Endothelial cell of umbilical vein (primary cell): ENCODE data around the gene AHRR. TPM values are rescaled to one million over a fixed set of nuclear protein-coding genes. Genes with fewer than 3 reads are reported as not detected.
"Not testable (repeated sequence)": the region's sequence is repeated elsewhere in the genome, so short reads cannot be mapped to it uniquely, and the experiment has no call there.

Experiments used
- BruUV-seq: library from RNA; stranded (reverse); fragments of 400-500 nt; replicated peaks from 2 replicates; lab custom pipeline; 2021; lab: Mats Ljungman, UMichigan
- CTCF ChIA-PET: fragments of 300-600, 350-600 bp; sonication (Branson Sonifier 250); formaldehyde crosslinking; loops from one replicate; lab custom pipeline; 2021; ENCODE audit warnings: antibody characterized with exemption, inconsistent platforms; lab: Charles Lee
- POLR2A ChIA-PET: fragments of 300-600, 350-600 bp; sonication (Branson Sonifier 250); formaldehyde crosslinking; loops from one replicate; lab custom pipeline; 2021; ENCODE audit warnings: antibody characterized with exemption, inconsistent platforms; lab: Charles Lee
- DNase-seq: peaks from one replicate; pipeline ENCODE4 v3.0.0-alpha.2; 2011; ENCODE audit warnings: low read depth, low spot score
- FAIRE-seq: peaks from 2 replicates; lab custom pipeline; 2011; peaks lifted over from hg19 to GRCh38; lab: Jason Lieb, UNC
- H2AFZ ChIP-seq: 2 replicates; pipeline ENCODE4 v1.6.0; 2012; ENCODE audit warnings: low read depth, low read length, control low read depth, inconsistent platforms
- H3K27ac ChIP-seq: 2 replicates; pipeline ENCODE4 v1.5.1; 2011; ENCODE audit warnings: low read depth, mild to moderate bottlenecking, control low read depth, low read length, moderate library complexity; ENCODE audit not compliant: insufficient read depth
- H3K27me3 ChIP-seq, 2 experiments: 2 replicates each; pipeline versions ENCODE4 v1.6.0 to v1.6.1; 2011; ENCODE audit warnings: low read length in 2 of 2, mixed read lengths in 1 of 2; ENCODE audit not compliant: control insufficient read depth in 2 of 2, insufficient read depth in 2 of 2
- H3K36me3 ChIP-seq, 2 experiments: 2 replicates in 1 of 2; 3 replicates in 1 of 2; pipeline ENCODE4 v1.5.1; 2011; ENCODE audit warnings: low read length in 2 of 2, mild to moderate bottlenecking in 1 of 2, moderate library complexity in 1 of 2; ENCODE audit not compliant: control insufficient read depth in 2 of 2, insufficient read depth in 2 of 2; ENCODE audit errors: extremely low read depth in 1 of 2
- H3K4me1 ChIP-seq: 3 replicates; pipeline ENCODE4 v1.5.1; 2011; ENCODE audit warnings: mild to moderate bottlenecking, low read length; ENCODE audit not compliant: control insufficient read depth, insufficient read depth; ENCODE audit errors: extremely low read depth
- H3K4me2 ChIP-seq: 2 replicates; pipeline ENCODE4 v1.6.1; 2011; ENCODE audit warnings: low read length, control low read depth, mixed read lengths; ENCODE audit not compliant: insufficient read depth
- H3K4me3 ChIP-seq, 3 experiments: fragments of 200-600 bp in 1 of 3; sonication (generic), shearing (Covaris generic) in 1 of 3; replicated peaks in 1 of 3; 2 replicates each; pipeline ENCODE4 v1.5.1; 2011 to 2016; ENCODE audit warnings: control low read depth in 3 of 3, low read length in 3 of 3, mild to moderate bottlenecking in 2 of 3, inconsistent platforms in 1 of 3, low read depth in 1 of 3, moderate library complexity in 1 of 3; ENCODE audit not compliant: insufficient read depth in 1 of 3
- H3K79me2 ChIP-seq: 2 replicates; pipeline ENCODE4 v1.6.0; 2012; ENCODE audit warnings: low read length, inconsistent platforms; ENCODE audit not compliant: control insufficient read depth, insufficient read depth
- H3K9ac ChIP-seq: replicated peaks from 2 replicates; pipeline ENCODE3; 2011; ENCODE audit warnings: low read length, control low read depth; ENCODE audit not compliant: insufficient read depth; ENCODE audit errors: extremely low read depth
- H3K9me1 ChIP-seq: replicated peaks from 3 replicates; pipeline ENCODE4 v1.6.0; 2011; ENCODE audit warnings: mild to moderate bottlenecking, low read length; ENCODE audit not compliant: control insufficient read depth, insufficient read depth; ENCODE audit errors: extremely low read depth
- H3K9me3 ChIP-seq: replicated peaks from 2 replicates; pipeline ENCODE4 v1.5.1; 2012; ENCODE audit warnings: low read length, inconsistent platforms; ENCODE audit not compliant: control insufficient read depth, insufficient read depth
- H4K20me1 ChIP-seq: replicated peaks from 2 replicates; pipeline ENCODE3; 2011; ENCODE audit warnings: mild to moderate bottlenecking, low read length; ENCODE audit not compliant: control insufficient read depth, insufficient read depth; ENCODE audit errors: extremely low read depth
- dilution Hi-C: fragments of 300-500 bp; cut with MboI; formaldehyde crosslinking; loops from one replicate; pipeline ENCODE4 v1.15.0; 2019; ENCODE audit warnings: low sequenced_read_pairs; ENCODE audit not compliant: extremely low pct_ligation_motif_present
- intact Hi-C: fragments of 100-400 bp; cut with micrococcal nuclease; formaldehyde crosslinking; loops from one replicate; pipeline ENCODE4 v1.10.0; 2022
- polyA plus RNA-seq, 4 experiments: library from polyadenylated mRNA; depleted of rRNA in 3 of 4; stranded (reverse) in 3 of 4; unstranded in 1 of 4; fragments of >200 nt; gene quantifications; 2 replicates each; pipeline versions ENCODE4 v1.2.1 to v1.2.3, GENCODE V29; 2011 to 2012; ENCODE audit warnings: missing spikeins in 1 of 4
- total RNA-seq: library from RNA; stranded (reverse); gene quantifications from 2 replicates; pipeline ENCODE4 v1.2.3, GENCODE V29; 2021

The AHRR gene
- total and polyA plus RNA-seq, 2 donors (not counting 3 experiments of a cell fraction or from before 2014, with no cell fraction given), result 3.1 to 7.3 TPM

- not testable (repeated sequence) for FAIRE-seq
Observed at GRCh38 chr5:290200-290599, 31.3 kb upstream of the AHRR start.

GRCh38 chr5:291345-291744, 30.2 kb upstream of the AHRR start:
- H3K4me3 ChIP-seq, H3K9me3 ChIP-seq, H3K9ac ChIP-seq, POLR2A ChIA-PET, H3K27me3 ChIP-seq, H3K9me1 ChIP-seq, intact Hi-C loops, H3K4me1 ChIP-seq, BruUV-seq, H3K27ac ChIP-seq, H2AFZ ChIP-seq, H3K36me3 ChIP-seq, dilution Hi-C loops, CTCF ChIA-PET, DNase-seq, H4K20me1 ChIP-seq, H3K4me2 ChIP-seq, FAIRE-seq: not testable (repeated sequence)
- H3K79me2 ChIP-seq, result peaks cover 21% of the 10 kb centered on the region

More at GRCh38 chr5:290200-290599, 31.3 kb upstream of the AHRR start:
- intact Hi-C loops, H3K9me1 ChIP-seq, H3K9ac ChIP-seq, H3K27ac ChIP-seq, H3K4me1 ChIP-seq, H3K9me3 ChIP-seq, CTCF ChIA-PET, dilution Hi-C loops, H4K20me1 ChIP-seq, H3K27me3 ChIP-seq, H2AFZ ChIP-seq, DNase-seq, POLR2A ChIA-PET, H3K4me3 ChIP-seq, BruUV-seq, H3K4me2 ChIP-seq: not testable (repeated sequence)
- H3K79me2 ChIP-seq, result peaks cover 29% of the 10 kb centered on the region
- H3K36me3 ChIP-seq, result peaks cover 0 to 11% of the 10 kb centered on the region in 2 experiments

GRCh38 chr5:294788-295187, 26.7 kb upstream of the AHRR start:
- intact Hi-C loops, H3K9me3 ChIP-seq, H3K36me3 ChIP-seq, CTCF ChIA-PET, DNase-seq, H3K27ac ChIP-seq, BruUV-seq, H3K27me3 ChIP-seq, H3K4me2 ChIP-seq, H2AFZ ChIP-seq, dilution Hi-C loops, POLR2A ChIA-PET, H3K4me1 ChIP-seq, H3K4me3 ChIP-seq, H3K79me2 ChIP-seq, H3K9me1 ChIP-seq, FAIRE-seq, H3K9ac ChIP-seq, H4K20me1 ChIP-seq: not testable (repeated sequence)

GRCh38 chr5:296207-296606, 25.3 kb upstream of the AHRR start:
- H3K27me3 ChIP-seq, H4K20me1 ChIP-seq, H3K9me1 ChIP-seq, dilution Hi-C loops, H3K4me2 ChIP-seq, FAIRE-seq, H3K4me3 ChIP-seq, POLR2A ChIA-PET, H2AFZ ChIP-seq, intact Hi-C loops, DNase-seq, BruUV-seq, H3K79me2 ChIP-seq, H3K36me3 ChIP-seq, H3K4me1 ChIP-seq, CTCF ChIA-PET, H3K9me3 ChIP-seq, H3K9ac ChIP-seq, H3K27ac ChIP-seq: not testable (repeated sequence)
